HL-60/S4 treated with retinoic acid at 250 ng/mL for 4 days and 3 days (cell line): ENCODE measurements around the gene LOXHD1.

Experiments used
- in situ Hi-C: fragments of 300-500 bp; cut with MboI; formaldehyde crosslinking; loops from 2 replicates; pipeline ENCODE4 v1.7.0; 2022; ENCODE audit warnings: low sequenced_read_pairs

LOXHD1 gene

GRCh38 chr18:46427216-46427995, 229.6 kb downstream of the LOXHD1 start:
- in situ Hi-C loops, result no loop called here
